OCI-LY7 (cell line): ENCODE measurements around the gene IGLL5. TPM values are rescaled to one million over a fixed set of nuclear protein-coding genes. Genes with fewer than 3 reads are reported as not detected.

Experiments used
- BruUV-seq: library from RNA; stranded (reverse); fragments of 400-500 nt; replicated peaks from 2 replicates; lab custom pipeline; 2021; lab: Mats Ljungman, UMichigan
- CTCF ChIA-PET: fragments of 300-600 bp; sonication (Branson Sonifier 250); formaldehyde crosslinking; loops from one replicate; lab custom pipeline; 2022; ENCODE audit warnings: antibody characterized with exemption; ENCODE audit not compliant: unreplicated experiment; lab: Charles Lee
- POLR2A ChIA-PET: fragments of 300-600 bp; sonication (Branson Sonifier 250); formaldehyde crosslinking; loops from one replicate; lab custom pipeline; 2022; ENCODE audit warnings: antibody characterized with exemption; lab: Charles Lee
- DNase-seq: peaks from one replicate; pipeline ENCODE4 v3.0.0-alpha.2; 2015; ENCODE audit warnings: low spot score
- H2AFZ ChIP-seq: fragments of 200-600 bp; sonication (generic), shearing (Covaris generic); 2 replicates; pipeline ENCODE4 v1.6.1; 2014; ENCODE audit warnings: mild to moderate bottlenecking, antibody characterized with exemption, low read length, moderate library complexity
- H3K27ac ChIP-seq: fragments of 200-600 bp; sonication (generic); 2 replicates; pipeline ENCODE4 v1.5.1; 2014; ENCODE audit warnings: mixed run types, low read depth, mild to moderate bottlenecking, moderate library complexity, low read length, inconsistent platforms; ENCODE audit not compliant: poor library complexity, severe bottlenecking
- H3K36me3 ChIP-seq: fragments of 200-600 bp; sonication (generic); 2 replicates; pipeline ENCODE4 v1.6.1; 2014; ENCODE audit warnings: mild to moderate bottlenecking, antibody characterized with exemption, low read length, moderate library complexity, mixed read lengths; ENCODE audit not compliant: insufficient read depth
- H3K4me1 ChIP-seq: fragments of 200-600 bp; sonication (generic); 2 replicates; pipeline ENCODE4 v1.5.1; 2014; ENCODE audit warnings: mild to moderate bottlenecking, low read length; ENCODE audit not compliant: insufficient read depth, poor library complexity, severe bottlenecking
- H3K4me2 ChIP-seq: fragments of 200-600 bp; sonication (generic); 2 replicates; pipeline ENCODE4 v1.6.1; 2014; ENCODE audit warnings: mild to moderate bottlenecking, low read length
- H3K4me3 ChIP-seq: fragments of 200-600 bp; sonication (generic); 2 replicates; pipeline ENCODE4 v1.5.1; 2014; ENCODE audit warnings: mild to moderate bottlenecking, low read depth, low read length; ENCODE audit not compliant: poor library complexity, severe bottlenecking
- H3K79me2 ChIP-seq: fragments of 200-600 bp; sonication (generic); 2 replicates; pipeline ENCODE4 v1.6.1; 2016; ENCODE audit warnings: low read depth, mild to moderate bottlenecking, low read length, moderate library complexity, mixed read lengths; ENCODE audit not compliant: insufficient read depth
- H3K9me2 ChIP-seq: fragments of 200-600 bp; sonication (generic); 2 replicates; pipeline ENCODE4 v1.6.1; 2016; ENCODE audit warnings: mild to moderate bottlenecking, low read length, mixed read lengths; ENCODE audit not compliant: insufficient read depth
- H3K9me3 ChIP-seq: fragments of 200-600 bp; sonication (generic); 2 replicates; pipeline ENCODE4 v1.6.1; 2014; ENCODE audit warnings: mild to moderate bottlenecking, mixed run types, low read length, mixed read lengths
- H4K20me1 ChIP-seq: fragments of 200-600 bp; sonication (generic); 2 replicates; pipeline ENCODE4 v1.6.1; 2014; ENCODE audit warnings: mild to moderate bottlenecking, antibody characterized with exemption, low read length, moderate library complexity, mixed read lengths; ENCODE audit not compliant: insufficient read depth
- EZH2phosphoT487 ChIP-seq: fragments of 200-600 bp; sonication (generic); IDR thresholded peaks from 2 replicates; pipeline ENCODE4 v1.6.1; 2018; ENCODE audit warnings: low read depth, borderline replicate concordance, mild to moderate bottlenecking, mixed run types, antibody characterized with exemption, low read length, moderate library complexity, mixed read lengths
- intact Hi-C: fragments of 100-400 bp; cut with micrococcal nuclease; formaldehyde crosslinking; loops from one replicate; pipeline ENCODE4 v1.10.0; 2022; ENCODE audit not compliant: unreplicated experiment
- total RNA-seq, 2 experiments: library from RNA; depleted of rRNA in 1 of 2; stranded (reverse); fragments of >200 nt in 1 of 2; shearing (Covaris generic) in 1 of 2; gene quantifications; 2 replicates each; pipeline ENCODE4 v1.2.3, GENCODE V29; 2014 to 2022
- TF ChIP-seq, protein P1 (sequence below): fragments of 200-600 bp; sonication (generic); conservative IDR thresholded peaks from 2 replicates; pipeline ENCODE4 v1.5.1; 2014; ENCODE audit warnings: mild to moderate bottlenecking, antibody characterized with exemption, low read length, moderate library complexity, mixed read lengths

IGLL5 gene
- total RNA-seq, 2 experiments from 2014 or later: 219 to 364 TPM

DNA sequence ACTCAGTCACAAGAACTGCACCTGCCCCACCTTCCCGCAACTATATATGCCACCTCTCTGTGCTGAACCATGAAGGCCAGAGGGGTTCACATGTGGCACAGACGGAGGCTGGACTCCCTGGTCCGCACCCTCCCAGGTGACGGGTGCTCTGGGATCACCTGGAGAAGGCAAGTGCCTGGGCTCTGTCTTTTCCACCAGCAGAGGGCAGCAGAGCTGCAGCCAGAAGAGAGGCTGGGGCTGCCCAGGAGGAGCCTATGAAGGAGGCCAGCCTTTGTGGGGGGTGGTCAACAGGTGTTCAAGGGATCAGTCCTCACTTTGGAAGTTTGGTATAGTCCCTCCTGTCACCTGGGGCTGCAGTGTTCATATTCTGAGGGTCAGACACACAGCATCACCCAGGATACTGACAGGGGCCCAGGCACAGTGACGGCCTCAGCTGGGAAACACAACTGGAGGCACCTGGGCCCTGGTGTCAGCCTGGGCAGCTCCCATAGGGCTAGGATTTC lies 39.2 kb upstream of the IGLL5 start:
- Histone ChIP-seq H3K9me3 (peaks cover 4% of the 10 kb centered on the region; the same call in 1 of the 2 replicates), H3K4me3 (no peak overlapping the region), H3K79me2 (no peaks in the 10 kb centered on the region), H3K9me2 (no peaks in the 10 kb centered on the region), H3K27ac (no peak overlapping the region), H3K4me2 (peak overlapping the region; percentile 79; the same call in 1 of the 2 replicates), H2AFZ (no peak overlapping the region), H4K20me1 (no peaks in the 10 kb centered on the region), H3K36me3 (no peaks in the 10 kb centered on the region; the same call in 1 of the 2 replicates), H3K4me1 (peaks cover 34% of the 10 kb centered on the region)
- POLR2A ChIA-PET: interaction anchor here (0.6 to 1.9 kb wide), 2 partner anchors 36 to 89 kb away, joined by 3 to 11 read pairs; no protein-coding TSS in a partner anchor
- TF ChIP-seq, protein P1, sequence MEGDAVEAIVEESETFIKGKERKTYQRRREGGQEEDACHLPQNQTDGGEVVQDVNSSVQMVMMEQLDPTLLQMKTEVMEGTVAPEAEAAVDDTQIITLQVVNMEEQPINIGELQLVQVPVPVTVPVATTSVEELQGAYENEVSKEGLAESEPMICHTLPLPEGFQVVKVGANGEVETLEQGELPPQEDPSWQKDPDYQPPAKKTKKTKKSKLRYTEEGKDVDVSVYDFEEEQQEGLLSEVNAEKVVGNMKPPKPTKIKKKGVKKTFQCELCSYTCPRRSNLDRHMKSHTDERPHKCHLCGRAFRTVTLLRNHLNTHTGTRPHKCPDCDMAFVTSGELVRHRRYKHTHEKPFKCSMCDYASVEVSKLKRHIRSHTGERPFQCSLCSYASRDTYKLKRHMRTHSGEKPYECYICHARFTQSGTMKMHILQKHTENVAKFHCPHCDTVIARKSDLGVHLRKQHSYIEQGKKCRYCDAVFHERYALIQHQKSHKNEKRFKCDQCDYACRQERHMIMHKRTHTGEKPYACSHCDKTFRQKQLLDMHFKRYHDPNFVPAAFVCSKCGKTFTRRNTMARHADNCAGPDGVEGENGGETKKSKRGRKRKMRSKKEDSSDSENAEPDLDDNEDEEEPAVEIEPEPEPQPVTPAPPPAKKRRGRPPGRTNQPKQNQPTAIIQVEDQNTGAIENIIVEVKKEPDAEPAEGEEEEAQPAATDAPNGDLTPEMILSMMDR: peak; percentile 99
- TF ChIP-seq EZH2phosphoT487: no peak
- peak; percentile 79 for DNase-seq
- CTCF ChIA-PET: interaction anchor here (0.8 to 2.8 kb wide), 4 partner anchors 10 to 107 kb away, joined by 3 to 35 read pairs (median 9); no protein-coding TSS in a partner anchor
- BruUV-seq: no TSS peak
- intact Hi-C loops: loop anchor here (1.0 to 10.0 kb wide), 3 partner anchors 36 to 106 kb away; no protein-coding TSS in a partner anchor

DNA sequence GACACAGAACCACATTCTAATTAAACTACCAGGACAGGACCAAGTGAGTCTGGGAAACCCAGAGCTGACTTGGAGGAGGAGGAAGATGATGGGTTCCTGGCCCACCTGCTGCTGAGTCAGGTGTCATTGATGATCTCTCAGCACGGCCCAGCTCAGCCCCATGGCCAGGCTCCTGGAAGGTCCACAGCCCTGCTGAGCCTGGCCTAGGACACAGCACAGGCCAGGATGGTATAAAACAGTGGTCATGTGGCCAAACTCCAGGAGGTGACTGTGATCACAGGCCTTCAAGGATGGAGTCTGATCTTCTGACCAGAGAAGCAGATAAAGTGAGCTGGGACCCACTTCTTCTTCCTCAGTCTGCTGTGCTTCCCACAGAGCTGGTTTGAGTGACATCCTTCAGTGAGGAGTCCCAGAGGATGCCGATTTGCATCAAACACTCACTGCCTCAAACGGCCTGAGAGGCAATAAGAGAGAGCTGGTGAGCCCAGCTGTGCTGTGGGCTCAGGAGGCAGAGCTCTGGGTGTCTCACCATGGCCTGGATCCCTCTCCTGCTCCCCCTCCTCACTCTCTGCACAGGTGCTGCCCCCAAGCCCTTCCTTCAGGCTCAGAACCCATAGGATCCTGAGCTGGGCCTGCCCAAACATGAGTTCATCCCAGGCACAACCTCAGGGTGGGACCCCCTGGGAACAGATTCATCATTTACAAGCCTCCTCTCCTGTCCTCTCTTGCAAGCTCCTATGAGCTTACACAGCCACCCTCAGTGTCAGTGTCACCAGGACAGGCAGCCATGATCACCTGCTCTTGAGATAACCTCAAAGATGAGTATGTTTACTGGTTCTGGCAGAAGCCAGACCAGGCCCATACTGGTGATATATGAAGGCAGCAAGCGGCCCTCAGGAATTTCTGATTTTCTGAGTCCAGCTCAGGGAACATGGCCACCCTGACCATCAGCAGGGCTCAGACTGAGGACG lies 37.7 kb upstream of the IGLL5 start:
- H3K4me1 ChIP-seq: peaks cover 41% of the 10 kb centered on the region
- intact Hi-C loops: loop anchor here (1.0 to 10.0 kb wide), 2 partner anchors 40 to 65 kb away; no protein-coding TSS in a partner anchor
- no peaks in the 10 kb centered on the region for H4K20me1 ChIP-seq
- no peaks in the 10 kb centered on the region; the same call in 1 of the 2 replicates for H3K36me3 ChIP-seq
- ChIA-PET CTCF (interaction anchor here (0.6 to 2.8 kb wide), 22 partner anchors 8 to 307 kb away, joined by 3 to 35 read pairs (median 3); no protein-coding TSS in a partner anchor), POLR2A (interaction anchor here (0.7 to 1.9 kb wide), 7 partner anchors 16 to 108 kb away, joined by 3 to 11 read pairs (median 5); no protein-coding TSS in a partner anchor)
- H3K4me3 ChIP-seq: peak overlapping the region; percentile 42
- peak overlapping the region; percentile 67 for H3K27ac ChIP-seq
- H2AFZ ChIP-seq: peak overlapping the region; percentile 7; the same call in 1 of the 2 replicates
- H3K9me3 ChIP-seq: peaks cover 4% of the 10 kb centered on the region; the same call in 1 of the 2 replicates
- TF ChIP-seq EZH2phosphoT487: no peak
- TF ChIP-seq, protein P1: 0 out of 2 replicates have a peak, but pooled peaks have one; percentile 6
- peak overlapping the region; percentile 79 for H3K4me2 ChIP-seq
- BruUV-seq: no TSS peak
- H3K9me2 ChIP-seq: no peaks in the 10 kb centered on the region
- H3K79me2 ChIP-seq: no peaks in the 10 kb centered on the region
- DNase-seq: peak; percentile 91
